Raji (cell line): ENCODE results near the gene NUPR1.

Experiments used
- POLR2A ChIP-seq: IDR thresholded peaks from 2 replicates; pipeline ENCODE4 v1.6.1; 2011; ENCODE audit warnings: low read depth, low read length, control low read depth; ENCODE audit not compliant: insufficient read depth

Gene NUPR1, protein sequence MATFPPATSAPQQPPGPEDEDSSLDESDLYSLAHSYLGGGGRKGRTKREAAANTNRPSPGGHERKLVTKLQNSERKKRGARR

GRCh38 chr16:28538733-28539596 is at the start of gene NUPR1:
Gene NUPR1, minus strand, starts transcription at chr16:28538974. Its CDS starts 67 bp downstream, at chr16:28538907.
- no peak for TF ChIP-seq POLR2A

DNA sequence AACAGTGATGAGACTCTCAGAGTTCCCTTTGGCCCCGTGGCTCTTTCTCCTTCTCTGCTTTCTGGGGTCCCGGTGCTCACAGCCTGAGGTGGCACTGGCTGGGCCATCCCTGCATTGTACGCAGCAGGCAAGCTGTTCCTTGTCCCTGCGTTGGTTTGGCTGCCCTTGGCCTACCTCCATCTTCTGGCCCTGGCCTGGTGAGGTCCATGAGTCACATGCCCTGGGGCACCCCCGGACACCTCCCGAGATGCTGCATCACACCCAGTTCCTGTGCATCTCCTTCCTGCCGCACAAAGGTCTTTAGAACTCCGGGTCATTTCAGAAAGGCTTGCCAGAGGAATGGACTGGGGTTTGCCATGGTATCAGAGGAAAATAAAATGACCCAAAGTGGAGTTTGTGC is 48.6 kb upstream of the NUPR1 start:
- no peak for TF ChIP-seq POLR2A

DNA sequence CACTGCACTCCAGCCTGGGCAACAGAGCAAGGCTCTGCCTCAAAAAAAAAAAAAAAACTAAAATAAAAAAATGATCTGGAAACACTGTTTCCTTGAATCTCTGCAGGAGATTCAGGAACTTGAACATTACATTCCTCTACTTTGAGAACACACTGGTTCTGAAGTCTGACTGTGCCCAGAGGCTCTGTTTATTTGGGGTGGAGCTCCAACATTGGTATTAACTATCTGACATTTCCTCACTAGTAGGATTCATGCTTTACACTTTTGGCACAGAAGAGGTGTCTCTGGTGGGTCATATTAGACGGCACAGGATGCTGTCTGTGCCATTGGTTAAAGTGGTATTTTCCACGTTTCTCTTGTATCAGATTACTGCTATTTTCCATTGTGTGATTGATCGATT is 47.7 kb upstream of the NUPR1 start:
- TF ChIP-seq POLR2A, result no peak

- TF ChIP-seq POLR2A, result no peak
These were observed 46.9 kb upstream of the NUPR1 start for GRCh38 chr16:28585674-28586073.

DNA sequence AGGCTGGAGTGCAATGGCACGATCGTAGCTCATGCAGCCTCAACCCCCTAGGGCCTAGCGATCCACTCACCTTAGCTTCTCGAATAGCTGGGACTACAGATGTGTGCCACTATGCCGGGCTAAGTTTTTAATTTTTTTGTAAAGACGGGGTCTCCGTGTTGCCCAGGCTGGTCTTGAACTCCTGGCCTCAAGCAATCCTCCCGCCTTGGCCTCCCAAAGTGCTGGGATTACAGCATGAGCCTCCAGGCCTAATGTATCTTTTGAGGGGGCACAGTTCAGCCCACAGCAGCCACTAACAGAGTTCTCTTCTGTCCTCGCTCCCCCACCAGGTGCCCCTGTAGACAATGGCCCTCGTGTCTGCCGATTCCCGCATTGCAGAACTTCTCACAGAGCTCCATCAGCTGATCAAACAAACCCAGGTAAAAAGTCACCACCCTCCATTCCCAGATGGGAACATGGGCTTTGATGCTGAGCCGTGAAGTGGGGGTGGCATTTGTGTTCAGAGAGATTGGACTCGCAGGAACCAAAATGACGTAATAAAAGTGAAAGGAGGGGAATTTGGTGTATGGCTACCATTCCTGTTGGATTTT is 42.0 kb upstream of the NUPR1 start:
- TF ChIP-seq POLR2A, result no peak

- no peak for TF ChIP-seq POLR2A
These were observed 36.8 kb upstream of the NUPR1 start for GRCh38 chr16:28575446-28576109.

GRCh38 chr16:28574925-28575324 is 36.2 kb upstream of the NUPR1 start:
- TF ChIP-seq POLR2A, result no peak

DNA sequence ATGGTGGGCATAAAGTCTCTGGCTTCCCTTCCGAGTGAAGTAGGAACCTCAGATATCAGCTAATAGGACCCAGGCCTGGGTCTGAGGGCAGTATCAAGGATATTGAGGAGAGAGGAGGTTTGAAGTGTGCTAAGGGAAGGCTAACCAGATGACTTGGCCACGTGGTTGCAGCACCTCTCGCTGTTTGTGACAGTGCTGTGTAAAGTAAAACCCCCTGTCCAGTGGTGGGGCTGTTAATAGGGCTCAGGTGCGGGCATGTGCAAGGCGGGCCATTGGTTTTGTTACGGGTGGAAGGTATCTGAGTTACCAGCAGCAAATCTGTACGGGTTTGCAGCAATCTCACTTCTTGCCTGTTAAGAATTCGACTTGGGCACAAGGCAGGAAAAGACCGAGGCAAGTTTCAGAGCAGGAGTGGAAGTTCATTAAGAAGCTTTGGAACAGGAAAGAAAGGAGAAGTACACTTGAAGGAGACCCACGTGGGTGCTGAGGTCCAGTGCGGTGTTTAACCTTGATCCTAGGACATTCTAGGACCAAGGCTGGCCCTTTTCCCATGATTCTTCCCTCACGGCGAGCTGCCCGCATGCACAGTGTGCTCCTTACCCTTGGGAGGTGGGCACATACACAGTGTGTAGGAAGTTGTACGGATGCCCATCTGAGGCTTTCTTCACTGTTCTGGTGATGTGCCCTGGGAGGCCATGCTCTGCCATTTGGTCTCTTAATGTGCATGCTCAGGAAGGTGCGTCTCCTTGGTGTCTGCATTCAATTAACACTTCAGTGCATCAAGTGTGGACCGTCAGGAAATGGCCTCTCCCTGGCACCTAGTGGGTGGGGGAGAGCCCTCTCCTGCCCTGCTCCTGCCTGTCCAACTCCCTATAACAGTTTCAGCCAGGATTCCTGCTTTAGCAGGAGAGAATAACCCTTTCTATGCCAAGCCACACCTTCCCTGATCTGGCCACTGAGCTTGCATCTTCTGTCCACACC is 35.3 kb upstream of the NUPR1 start:
- no peak for TF ChIP-seq POLR2A

DNA sequence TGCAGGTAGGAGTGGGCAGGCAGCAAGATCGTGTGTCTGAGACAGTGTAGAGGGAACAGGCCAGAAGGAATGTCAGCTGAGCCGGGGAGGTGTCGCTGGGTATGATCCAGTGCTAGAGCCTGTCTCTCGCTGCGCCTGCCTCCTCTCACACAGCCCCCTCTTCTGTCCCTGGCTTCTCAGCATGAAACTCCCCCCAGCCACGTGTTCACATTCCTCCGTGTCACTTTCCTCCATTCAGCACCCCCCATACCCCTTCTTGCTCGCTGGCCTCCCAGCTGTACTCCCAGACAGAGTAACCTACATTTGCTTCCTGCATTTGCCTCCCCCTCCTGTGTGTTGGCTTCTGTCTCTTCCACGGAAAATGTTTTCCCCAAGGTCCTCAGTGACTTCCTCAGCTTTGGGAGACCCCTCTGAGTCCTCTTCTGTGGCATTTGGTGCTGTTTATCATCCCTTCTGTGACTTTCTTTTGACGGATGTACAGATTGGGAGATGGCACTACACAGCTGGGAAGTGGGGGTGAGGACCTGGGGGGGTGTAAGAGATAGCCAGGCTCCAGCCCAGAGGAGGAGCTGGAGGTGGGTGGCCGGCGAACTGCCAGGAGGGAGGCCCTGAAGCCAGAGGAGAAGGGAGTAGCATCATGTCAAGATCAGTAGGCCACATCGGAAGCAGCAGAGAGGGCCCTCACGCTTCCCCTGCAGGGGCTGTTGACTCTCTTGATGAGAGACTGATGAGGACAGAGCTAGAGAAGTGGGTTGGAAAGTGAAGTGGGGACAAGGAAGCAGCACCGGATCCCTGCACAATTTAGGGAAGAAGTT is 34.1 kb upstream of the NUPR1 start:
- TF ChIP-seq POLR2A, result no peak

GRCh38 chr16:28569968-28570752 is 31.4 kb upstream of the NUPR1 start:
- TF ChIP-seq POLR2A, result no peak

- no peak for TF ChIP-seq POLR2A
These were observed 30.2 kb upstream of the NUPR1 start for GRCh38 chr16:28569021-28569420.

GRCh38 chr16:28567292-28567691 is 28.5 kb upstream of the NUPR1 start:
- no peak for TF ChIP-seq POLR2A

DNA sequence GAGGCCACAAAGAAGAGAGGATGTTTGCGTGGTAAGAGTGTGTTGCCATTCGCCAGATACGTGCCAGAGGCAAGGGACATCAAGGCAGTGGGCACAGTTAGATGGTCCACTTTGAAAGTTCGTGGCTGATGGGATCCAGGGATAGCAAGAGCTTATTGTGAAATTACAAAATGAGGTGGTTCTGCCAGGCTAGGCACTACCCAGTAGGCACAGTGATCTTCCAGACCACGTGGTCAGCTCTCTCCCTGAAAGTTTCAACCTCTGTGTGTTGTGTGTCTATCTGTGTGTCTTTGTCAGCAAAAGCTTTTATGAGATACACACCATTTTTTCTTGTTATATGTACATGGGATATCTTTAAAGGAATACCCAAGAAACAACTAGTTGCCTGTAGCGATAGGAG is 24.4 kb upstream of the NUPR1 start:
- no peak for TF ChIP-seq POLR2A
